Measurements from ENCODE around the gene SLC45A2. TPM values are rescaled to one million over a fixed set of nuclear protein-coding genes. Genes with fewer than 3 reads are reported as not detected.

SLC45A2 gene
- total RNA-seq, 1 donor from 2014 or later, result not detected

- DNase-seq (ENCODE audit: low read depth), result no peak
- H3K4me3 ChIP-seq (ENCODE audit: low read depth, low read length), result no peak overlapping the region
- no peak for TF ChIP-seq CTCF (conservative IDR thresholded peaks at IDR 0.05; ENCODE audit: low read depth, low read length)
These were observed 954 bp upstream of the SLC45A2 start for GRCh38 chr5:33985447-33985846.

GRCh38 chr5:33984178-33984577 lies 315 bp downstream of the SLC45A2 start:
- H3K4me3 ChIP-seq (ENCODE audit: low read depth, low read length), result no peak overlapping the region
- TF ChIP-seq CTCF (conservative IDR thresholded peaks at IDR 0.05; ENCODE audit: low read depth, low read length), result no peak
- DNase-seq (ENCODE audit: low read depth), result no peak

DNA sequence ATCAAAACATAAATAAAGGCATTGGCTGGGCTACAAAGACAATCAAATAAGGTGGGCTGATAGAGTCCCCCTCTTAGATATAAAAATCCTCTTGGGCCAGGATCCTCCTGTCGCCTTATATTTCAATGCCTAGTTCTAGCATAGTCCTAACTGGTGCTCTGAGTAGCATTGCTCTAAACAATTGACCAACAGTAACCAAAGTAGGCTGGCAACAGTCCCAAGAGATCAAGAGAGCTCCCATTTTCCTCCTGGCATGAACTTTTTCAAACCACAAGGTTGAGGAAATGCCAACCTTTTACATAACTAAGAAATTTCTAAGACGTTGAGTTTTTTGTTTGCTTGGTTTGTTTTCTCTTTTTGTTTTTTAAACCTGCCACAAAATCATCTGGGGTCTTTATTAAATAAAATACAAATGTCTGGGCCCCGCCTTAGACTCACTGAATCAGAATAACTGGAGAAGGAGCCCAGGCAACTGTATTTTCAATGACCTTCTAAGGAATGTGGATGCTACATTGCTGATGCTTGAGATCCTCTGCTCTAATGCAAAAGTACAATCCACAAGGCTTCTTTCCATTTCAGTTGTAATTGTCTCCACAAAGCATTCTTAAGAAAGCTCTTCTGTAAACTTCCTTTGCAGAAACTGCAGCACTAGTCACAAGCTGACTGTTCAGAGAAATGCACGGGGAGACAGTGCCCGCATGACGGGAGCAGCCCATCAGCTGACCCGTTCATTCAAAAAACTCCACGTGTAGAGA lies 2.9 kb downstream of the SLC45A2 start:
- TF ChIP-seq CTCF (conservative IDR thresholded peaks at IDR 0.05; ENCODE audit: low read depth, low read length), result no peak
- DNase-seq (ENCODE audit: low read depth), result no peak
- no peak overlapping the region for H3K4me3 ChIP-seq (ENCODE audit: low read depth, low read length)

DNA sequence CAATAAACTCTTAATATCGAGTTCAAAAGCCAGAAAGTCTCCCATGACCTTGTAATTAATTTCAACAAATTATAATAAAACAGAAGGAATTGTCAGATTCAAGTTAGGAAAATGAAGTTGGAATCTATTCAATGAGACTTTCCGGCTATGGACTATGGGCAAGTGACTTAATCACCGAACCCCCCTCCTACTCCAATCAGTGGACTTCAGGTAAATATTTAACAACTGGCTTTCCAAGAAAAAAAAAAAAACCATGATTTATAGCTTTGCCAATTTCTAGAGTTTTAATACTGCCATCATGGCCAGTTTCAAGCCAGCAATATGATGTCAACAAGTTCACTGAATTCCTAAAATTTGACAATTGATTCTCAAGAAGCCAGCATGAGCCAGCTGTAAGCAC lies 4.5 kb downstream of the SLC45A2 start:
- TF ChIP-seq CTCF (conservative IDR thresholded peaks at IDR 0.05; ENCODE audit: low read depth, low read length), result no peak
- DNase-seq (ENCODE audit: low read depth), result no peak
- no peak overlapping the region for H3K4me3 ChIP-seq (ENCODE audit: low read depth, low read length)

- H3K4me3 ChIP-seq (ENCODE audit: low read depth, low read length), result no peak overlapping the region
- no peak for TF ChIP-seq CTCF (conservative IDR thresholded peaks at IDR 0.05; ENCODE audit: low read depth, low read length)
- no peak for DNase-seq (ENCODE audit: low read depth)
These were observed 6.2 kb downstream of the SLC45A2 start for GRCh38 chr5:33978306-33978705.

DNA sequence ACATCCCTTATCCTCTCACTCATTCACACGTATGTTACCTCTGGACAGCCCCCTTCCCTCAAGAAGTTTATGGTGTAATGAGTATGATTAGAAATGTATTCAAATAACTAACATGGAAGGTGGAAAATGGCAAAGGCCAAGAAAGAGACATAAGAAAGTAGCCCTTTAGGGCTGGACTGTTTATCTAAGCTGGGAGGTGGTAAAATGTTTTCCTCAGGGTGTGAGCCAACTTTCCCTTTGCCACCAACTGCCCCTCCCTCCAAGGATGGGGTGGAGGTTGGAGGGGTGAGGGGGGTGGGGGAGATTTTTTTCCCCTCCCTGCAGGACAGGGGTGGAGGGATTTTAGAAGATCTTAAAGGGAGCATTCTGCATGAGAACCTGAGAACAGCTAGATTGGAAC lies 8.2 kb downstream of the SLC45A2 start:
- H3K4me3 ChIP-seq (ENCODE audit: low read depth, low read length), result no peak overlapping the region
- no peak for DNase-seq (ENCODE audit: low read depth)
- TF ChIP-seq CTCF (conservative IDR thresholded peaks at IDR 0.05; ENCODE audit: low read depth, low read length), result no peak

- DNase-seq (ENCODE audit: low read depth), result no peak
- H3K4me3 ChIP-seq (ENCODE audit: low read depth, low read length), result no peak overlapping the region
- TF ChIP-seq CTCF (conservative IDR thresholded peaks at IDR 0.05; ENCODE audit: low read depth, low read length), result no peak
These were observed 8.6 kb downstream of the SLC45A2 start for GRCh38 chr5:33975852-33976251.
